Measurements from ENCODE around the gene FYB1.

DNA sequence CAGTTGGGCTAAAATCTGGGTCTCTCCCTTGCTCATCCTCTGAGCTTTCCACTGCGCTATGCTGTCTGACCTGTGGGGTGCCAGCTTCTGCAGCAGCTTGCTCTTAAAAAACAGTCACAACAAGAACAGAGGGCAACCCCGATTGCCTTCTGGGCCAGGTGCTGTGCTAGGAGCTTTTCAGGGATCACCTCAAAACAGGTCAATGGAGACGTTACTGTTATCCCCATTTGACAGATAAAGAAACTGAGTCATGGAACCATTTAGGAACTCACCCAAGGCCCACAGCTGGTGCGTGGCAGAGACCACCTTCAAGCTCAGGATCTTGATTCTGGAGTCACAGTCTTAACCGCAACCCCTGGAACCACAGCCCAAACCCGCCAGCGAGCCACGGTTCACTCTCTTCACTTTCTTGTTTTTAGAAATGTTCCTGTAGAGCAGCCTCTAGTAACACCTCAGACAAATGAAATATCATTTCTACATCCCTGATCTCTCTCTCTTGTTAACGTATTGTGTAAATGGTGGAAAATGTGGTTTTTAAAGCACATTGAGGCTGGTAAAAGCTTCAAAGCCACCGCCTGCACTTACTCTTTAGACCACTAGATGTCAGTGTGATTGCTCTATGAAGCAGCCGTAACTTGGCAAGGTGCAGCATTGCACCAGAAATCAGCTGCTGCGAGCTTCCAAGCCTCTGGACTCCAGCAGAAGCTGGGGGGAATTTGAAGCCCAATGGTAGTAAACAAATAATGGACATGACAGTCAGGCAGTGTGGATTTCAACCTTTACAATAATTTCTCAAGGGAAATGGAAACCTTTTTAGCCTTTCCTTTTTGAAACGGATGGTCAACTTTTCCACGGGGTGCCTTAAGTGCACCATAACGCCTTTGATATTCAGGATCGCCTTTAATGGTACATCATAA is 1.7 kb downstream of the FYB1 start:
- TF ChIP-seq CTCF (IDR thresholded peaks at IDR 0.05) (peak; percentile 90 to 97 (median 94)), POLR2A (IDR thresholded peaks at IDR 0.05) (no peak)

Measured in heart left ventricle (tissue), 13 donors.